ENCODE measurements around the gene RAB40C. TPM values are rescaled to one million over a fixed set of nuclear protein-coding genes. Genes with fewer than 3 reads are reported as not detected.
A peak's percentile ranks its signal among the peaks of the same experiment; 100 is the strongest.

Gene RAB40C
- polyA plus RNA-seq, 2 of the 4 experiments (the other 2 are of a cell fraction), result 4.4 to 9.7 TPM

GRCh38 chr16:669666-670065, 79.8 kb downstream of the RAB40C start:
- Histone ChIP-seq H3K9me3 (no peaks in the 10 kb centered on the region), H3K27ac (no peak overlapping the region), H3K4me2 (peak overlapping the region; percentile 97), H3K4me3 (no peak overlapping the region), H3K4me1 (peaks cover 15% of the 10 kb centered on the region)
- DNase-seq (ENCODE audit: low read depth in 1 of 2, low spot score in 1 of 2), result no peak
- no peak for FAIRE-seq
- TF ChIP-seq FOSB (CRISPR knock-in tag; IDR thresholded peaks at IDR 0.05) (no peak), NPAS2 (CRISPR knock-in tag; IDR thresholded peaks at IDR 0.05; ENCODE audit: borderline replicate concordance) (no peak), TFCP2L1 (CRISPR knock-in tag; IDR thresholded peaks at IDR 0.05) (no peak), CBX2 (IDR thresholded peaks at IDR 0.05; ENCODE audit: borderline replicate concordance, low read depth) (no peak), ATOH8 (CRISPR knock-in tag; IDR thresholded peaks at IDR 0.05; ENCODE audit: low read depth) (no peak), RCOR1 (IDR thresholded peaks at IDR 0.05; ENCODE audit: low read depth, low read length) (no peak), EHF (CRISPR knock-in tag; IDR thresholded peaks at IDR 0.05) (no peak), RAD21 (conservative IDR thresholded peaks at IDR 0.05 in 1 of 2, IDR thresholded peaks at IDR 0.05 in 1 of 2) (no peak), KDM5A (IDR thresholded peaks at IDR 0.05) (no peak), RARB (CRISPR knock-in tag; IDR thresholded peaks at IDR 0.05) (no peak), CHD2 (IDR thresholded peaks at IDR 0.05; ENCODE audit: low read length, partially characterized antibody) (no peak), HOXA7 (CRISPR knock-in tag; IDR thresholded peaks at IDR 0.05) (no peak), CBX8 (IDR thresholded peaks at IDR 0.05) (no peak)
- TF ChIP-seq, protein P1, sequence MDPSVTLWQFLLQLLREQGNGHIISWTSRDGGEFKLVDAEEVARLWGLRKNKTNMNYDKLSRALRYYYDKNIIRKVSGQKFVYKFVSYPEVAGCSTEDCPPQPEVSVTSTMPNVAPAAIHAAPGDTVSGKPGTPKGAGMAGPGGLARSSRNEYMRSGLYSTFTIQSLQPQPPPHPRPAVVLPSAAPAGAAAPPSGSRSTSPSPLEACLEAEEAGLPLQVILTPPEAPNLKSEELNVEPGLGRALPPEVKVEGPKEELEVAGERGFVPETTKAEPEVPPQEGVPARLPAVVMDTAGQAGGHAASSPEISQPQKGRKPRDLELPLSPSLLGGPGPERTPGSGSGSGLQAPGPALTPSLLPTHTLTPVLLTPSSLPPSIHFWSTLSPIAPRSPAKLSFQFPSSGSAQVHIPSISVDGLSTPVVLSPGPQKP (IDR thresholded peaks at IDR 0.05; ENCODE audit: low read depth, low read length), result no peak
- ChIA-PET CTCF (interaction anchor here (0.7 to 2.7 kb wide), 3 partner anchors 9 to 41 kb away, joined by 3 to 18 read pairs (median 3); no protein-coding TSS in a partner anchor), POLR2A (interaction anchor here (0.6 kb wide), 1 partner anchor 15 kb away, joined by 3 read pairs; the partner anchor contains the start of gene JMJD8)
- no peak for ATAC-seq
- WGBS (ENCODE audit: missing lambda C conversion rate), result 88% methylated on average over 11 of the region's 13 CpGs

GRCh38 chr16:670485-671352, 80.9 kb downstream of the RAB40C start:
- 91% methylated on average over 46 of the region's 52 CpGs for WGBS (ENCODE audit: missing lambda C conversion rate)
- peaks cover 25% of the 10 kb centered on the region for H3K4me1 ChIP-seq
- CTCF ChIA-PET, result interaction anchor here (0.6 to 2.3 kb wide), 8 partner anchors 8 to 1470 kb away, joined by 3 to 8 read pairs (median 3); partner anchors contain the start of gene PIGQ

More at GRCh38 chr16:670485-671352, 80.9 kb downstream of the RAB40C start:
- FAIRE-seq, result no peak
- ATAC-seq, result no peak
- Histone ChIP-seq H3K4me2 (no peak overlapping the region), H3K27ac (no peak overlapping the region), H3K4me3 (no peak overlapping the region), H3K9me3 (no peaks in the 10 kb centered on the region)
- POLR2A ChIA-PET, result interaction anchor here (0.6 kb wide), 1 partner anchor 13 kb away, joined by 3 read pairs; the partner anchor contains the start of gene JMJD8
- TF ChIP-seq, protein P2, sequence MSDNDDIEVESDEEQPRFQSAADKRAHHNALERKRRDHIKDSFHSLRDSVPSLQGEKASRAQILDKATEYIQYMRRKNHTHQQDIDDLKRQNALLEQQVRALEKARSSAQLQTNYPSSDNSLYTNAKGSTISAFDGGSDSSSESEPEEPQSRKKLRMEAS (IDR thresholded peaks at IDR 0.05), result no peak
- TF ChIP-seq CHD2 (IDR thresholded peaks at IDR 0.05; ENCODE audit: low read length, partially characterized antibody) (no peak), HEYL (CRISPR knock-in tag; IDR thresholded peaks at IDR 0.05) (no peak), EP300 (IDR thresholded peaks at IDR 0.05) (no peak), JUNB (IDR thresholded peaks at IDR 0.05) (no peak), MYC (IDR thresholded peaks at IDR 0.05; ENCODE audit: borderline replicate concordance, low read length) (no peak), HOXB13 (CRISPR knock-in tag; IDR thresholded peaks at IDR 0.05; ENCODE audit: low read depth) (no peak), ZC3H11A (IDR thresholded peaks at IDR 0.05) (no peak), RCOR1 (IDR thresholded peaks at IDR 0.05; ENCODE audit: low read depth, low read length) (no peak), FOSB (CRISPR knock-in tag; IDR thresholded peaks at IDR 0.05) (no peak), EHF (CRISPR knock-in tag; IDR thresholded peaks at IDR 0.05) (no peak), ZNF302 (CRISPR knock-in tag; IDR thresholded peaks at IDR 0.05) (no peak), NFE2L2 (conservative IDR thresholded peaks at IDR 0.05; ENCODE audit: low read length) (no peak), RNF2 (IDR thresholded peaks at IDR 0.05; ENCODE audit: borderline replicate concordance, low read depth) (no peak), SMC3 (IDR thresholded peaks at IDR 0.05) (no peak), HDAC2 (IDR thresholded peaks at IDR 0.05) (no peak), ZSCAN20 (CRISPR knock-in tag; IDR thresholded peaks at IDR 0.05) (no peak), NPAS2 (CRISPR knock-in tag; IDR thresholded peaks at IDR 0.05; ENCODE audit: borderline replicate concordance) (no peak), HOXA7 (CRISPR knock-in tag; IDR thresholded peaks at IDR 0.05) (no peak)
- no peak for DNase-seq (ENCODE audit: low read depth in 1 of 2, low spot score in 1 of 2)

Measured in A549 (cell line).